ENCODE measurements around the gene RHBDD1. TPM values are rescaled to one million over a fixed set of nuclear protein-coding genes. Genes with fewer than 3 reads are reported as not detected.

Gene RHBDD1
- total RNA-seq, 1 donor from 2014 or later: 35.1 TPM

DNA sequence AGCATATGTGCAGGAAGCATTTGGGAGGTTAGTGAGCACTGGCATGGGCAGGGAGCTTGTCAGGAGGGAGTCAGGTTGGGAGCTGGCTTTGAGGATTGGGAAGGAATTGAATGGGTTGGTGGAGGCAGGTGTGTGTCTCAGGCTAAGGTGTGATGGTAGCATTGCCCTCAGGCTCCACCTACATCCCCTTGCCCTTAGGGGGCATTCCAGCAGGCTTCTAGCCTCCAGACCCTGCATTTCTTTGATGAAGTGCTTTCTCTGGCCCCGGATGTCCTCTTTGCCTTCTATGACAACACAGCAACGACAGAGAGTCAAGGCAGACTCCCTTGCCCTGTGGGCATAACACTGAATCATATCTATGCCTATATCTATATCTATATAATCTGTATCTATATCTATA, 13.5 kb downstream of the RHBDD1 start:
- Histone ChIP-seq H3K4me3 (no peak overlapping the region), H3K27me3 (ENCODE audit: low read depth) (no peaks in the 10 kb centered on the region), H3K27ac (replicated peaks) (no peak overlapping the region), H3K36me3 (no peaks in the 10 kb centered on the region), H3K4me1 (peaks cover 15% of the 10 kb centered on the region), H3K9me3 (replicated peaks) (no peaks in the 10 kb centered on the region)
- TF ChIP-seq, protein P1, sequence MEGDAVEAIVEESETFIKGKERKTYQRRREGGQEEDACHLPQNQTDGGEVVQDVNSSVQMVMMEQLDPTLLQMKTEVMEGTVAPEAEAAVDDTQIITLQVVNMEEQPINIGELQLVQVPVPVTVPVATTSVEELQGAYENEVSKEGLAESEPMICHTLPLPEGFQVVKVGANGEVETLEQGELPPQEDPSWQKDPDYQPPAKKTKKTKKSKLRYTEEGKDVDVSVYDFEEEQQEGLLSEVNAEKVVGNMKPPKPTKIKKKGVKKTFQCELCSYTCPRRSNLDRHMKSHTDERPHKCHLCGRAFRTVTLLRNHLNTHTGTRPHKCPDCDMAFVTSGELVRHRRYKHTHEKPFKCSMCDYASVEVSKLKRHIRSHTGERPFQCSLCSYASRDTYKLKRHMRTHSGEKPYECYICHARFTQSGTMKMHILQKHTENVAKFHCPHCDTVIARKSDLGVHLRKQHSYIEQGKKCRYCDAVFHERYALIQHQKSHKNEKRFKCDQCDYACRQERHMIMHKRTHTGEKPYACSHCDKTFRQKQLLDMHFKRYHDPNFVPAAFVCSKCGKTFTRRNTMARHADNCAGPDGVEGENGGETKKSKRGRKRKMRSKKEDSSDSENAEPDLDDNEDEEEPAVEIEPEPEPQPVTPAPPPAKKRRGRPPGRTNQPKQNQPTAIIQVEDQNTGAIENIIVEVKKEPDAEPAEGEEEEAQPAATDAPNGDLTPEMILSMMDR (IDR thresholded peaks at IDR 0.05; ENCODE audit: borderline replicate concordance): no peak
- intact Hi-C loops (cut with micrococcal nuclease): no loop called here
- DNase-seq: no peak

DNA sequence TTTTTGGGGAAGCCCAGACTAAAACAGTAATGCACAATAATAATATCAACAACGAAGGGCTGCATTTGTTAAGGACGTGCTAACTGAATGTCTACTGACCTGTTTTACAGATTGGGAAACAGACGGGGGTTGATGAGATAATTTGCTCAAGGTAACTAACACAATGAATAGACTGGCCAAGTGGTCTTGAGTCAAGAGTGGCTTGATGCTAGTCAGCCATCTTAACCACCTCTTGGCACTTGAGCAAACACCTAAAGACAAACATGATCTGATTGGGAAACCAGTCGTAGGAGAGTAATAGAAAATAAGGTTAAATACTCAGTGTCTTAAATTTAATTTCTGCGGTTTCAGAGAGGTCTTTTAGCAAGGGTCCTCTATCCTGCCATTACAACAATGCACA, 14.2 kb downstream of the RHBDD1 start:
- TF ChIP-seq, protein P1 (IDR thresholded peaks at IDR 0.05; ENCODE audit: borderline replicate concordance): no peak
- Histone ChIP-seq H3K27me3 (ENCODE audit: low read depth) (no peaks in the 10 kb centered on the region), H3K27ac (replicated peaks) (no peak overlapping the region), H3K9me3 (replicated peaks) (no peaks in the 10 kb centered on the region), H3K4me1 (peaks cover 14% of the 10 kb centered on the region), H3K4me3 (no peak overlapping the region), H3K36me3 (no peaks in the 10 kb centered on the region)
- intact Hi-C loops (cut with micrococcal nuclease): no loop called here
- DNase-seq: no peak

DNA sequence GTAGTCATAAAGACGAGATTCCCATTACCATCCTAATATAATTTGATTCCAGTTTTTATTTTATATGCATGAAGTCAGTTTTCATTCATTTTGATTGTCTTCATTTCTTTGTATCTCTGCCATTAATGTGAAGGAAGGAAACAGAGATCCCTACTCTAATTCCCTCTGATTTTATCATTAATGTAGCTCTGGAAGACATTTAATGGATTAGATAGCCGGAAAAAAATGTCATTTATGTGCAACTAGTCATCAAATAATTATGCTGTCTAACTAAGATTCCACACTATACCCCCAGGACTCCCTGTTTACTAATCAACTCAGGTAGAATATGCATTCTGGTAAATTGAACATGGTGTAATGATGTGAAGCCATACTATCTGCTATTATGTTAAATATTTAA, 19.9 kb downstream of the RHBDD1 start:
- DNase-seq: no peak
- TF ChIP-seq, protein P1 (IDR thresholded peaks at IDR 0.05; ENCODE audit: borderline replicate concordance): no peak
- no peaks in the 10 kb centered on the region for H3K9me3 ChIP-seq (replicated peaks)
- H3K4me1 ChIP-seq: peaks cover 7% of the 10 kb centered on the region
- H3K36me3 ChIP-seq: no peaks in the 10 kb centered on the region
- intact Hi-C loops (cut with micrococcal nuclease): no loop called here
- no peak overlapping the region for H3K27ac ChIP-seq (replicated peaks)
- no peaks in the 10 kb centered on the region for H3K27me3 ChIP-seq (ENCODE audit: low read depth)
- no peak overlapping the region for H3K4me3 ChIP-seq

DNA sequence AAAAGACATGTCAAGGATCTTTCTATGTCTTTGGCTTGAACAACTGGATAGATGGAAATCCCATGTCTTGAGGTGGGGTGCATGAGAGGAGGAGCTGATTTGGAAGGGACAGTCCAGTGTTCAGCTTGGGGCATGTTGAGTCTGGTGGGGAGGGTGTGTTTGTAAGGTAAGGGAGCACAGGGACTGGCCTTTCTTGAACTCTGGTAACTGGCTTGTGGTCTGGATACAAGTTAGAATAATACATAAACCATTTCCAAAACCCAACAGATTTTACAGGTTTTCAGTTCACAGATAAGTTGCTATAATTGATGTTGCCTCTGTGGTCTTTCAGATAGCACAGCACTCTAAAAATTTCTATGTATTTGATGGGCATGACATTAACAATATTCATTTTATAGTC, 24.2 kb downstream of the RHBDD1 start:
- H3K27ac ChIP-seq (replicated peaks): no peak overlapping the region
- H3K4me3 ChIP-seq: no peak overlapping the region
- no peak for DNase-seq
- peaks cover 19% of the 10 kb centered on the region for H3K4me1 ChIP-seq
- H3K27me3 ChIP-seq (ENCODE audit: low read depth): no peaks in the 10 kb centered on the region
- peaks cover 8% of the 10 kb centered on the region for H3K36me3 ChIP-seq
- no peaks in the 10 kb centered on the region for H3K9me3 ChIP-seq (replicated peaks)
- intact Hi-C loops (cut with micrococcal nuclease): no loop called here
- TF ChIP-seq, protein P1 (IDR thresholded peaks at IDR 0.05; ENCODE audit: borderline replicate concordance): no peak

DNA sequence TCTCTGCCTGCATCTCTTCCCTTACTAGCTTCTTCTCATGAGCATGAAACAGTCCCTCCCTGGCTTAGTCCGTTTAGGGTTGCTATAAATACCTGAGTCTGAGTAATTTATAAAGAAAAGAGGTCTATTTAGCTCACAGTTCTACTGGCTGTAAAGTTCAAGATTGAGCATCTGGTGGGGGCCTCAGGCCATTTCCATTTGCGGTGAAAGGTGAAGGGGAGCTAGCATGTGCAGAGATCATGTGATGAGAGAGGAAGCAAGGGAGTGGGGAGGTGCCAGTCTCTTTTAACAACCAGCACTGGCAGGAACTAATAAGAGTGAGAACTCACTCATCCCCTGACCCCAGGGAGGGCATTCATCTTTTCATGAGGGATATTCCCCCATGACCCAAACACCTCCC, 26.8 kb downstream of the RHBDD1 start:
- peaks cover 21% of the 10 kb centered on the region for H3K4me1 ChIP-seq
- H3K9me3 ChIP-seq (replicated peaks): no peaks in the 10 kb centered on the region
- H3K27ac ChIP-seq (replicated peaks): no peak overlapping the region
- H3K4me3 ChIP-seq: no peak overlapping the region
- no peak for DNase-seq
- peaks cover 33% of the 10 kb centered on the region for H3K36me3 ChIP-seq
- TF ChIP-seq, protein P1 (IDR thresholded peaks at IDR 0.05; ENCODE audit: borderline replicate concordance): no peak
- no peaks in the 10 kb centered on the region for H3K27me3 ChIP-seq (ENCODE audit: low read depth)
- intact Hi-C loops (cut with micrococcal nuclease): no loop called here

DNA sequence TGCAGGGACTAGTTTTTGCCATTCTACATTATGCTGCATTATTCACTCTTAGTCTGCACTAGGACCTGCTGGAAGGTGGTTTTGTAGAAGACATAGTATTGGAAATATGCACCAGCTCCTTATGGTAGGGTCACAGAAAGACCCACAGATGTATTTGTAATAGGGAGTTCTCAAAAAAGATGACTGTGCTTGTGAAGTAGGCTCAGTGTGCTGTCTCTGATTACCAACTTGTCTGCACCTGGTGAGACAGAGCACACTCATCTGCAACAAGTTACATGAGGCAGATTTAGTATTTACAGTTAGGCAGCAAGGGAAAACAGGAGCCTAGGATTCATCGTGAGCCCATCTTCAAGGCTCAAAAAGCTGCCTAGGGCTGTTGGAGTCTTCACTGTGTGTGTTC, 29.4 kb downstream of the RHBDD1 start:
- Histone ChIP-seq H3K4me3 (no peak overlapping the region), H3K36me3 (peaks cover 48% of the 10 kb centered on the region), H3K27ac (replicated peaks) (no peak overlapping the region), H3K27me3 (ENCODE audit: low read depth) (no peaks in the 10 kb centered on the region), H3K4me1 (peaks cover 19% of the 10 kb centered on the region), H3K9me3 (replicated peaks) (no peaks in the 10 kb centered on the region)
- TF ChIP-seq, protein P1 (IDR thresholded peaks at IDR 0.05; ENCODE audit: borderline replicate concordance): no peak
- intact Hi-C loops (cut with micrococcal nuclease): no loop called here
- no peak for DNase-seq
